GM13976 (cell line): ENCODE measurements around the gene PRR27.
"Not testable (repeated sequence)": the region's sequence is repeated elsewhere in the genome, so short reads cannot be mapped to it uniquely, and the experiment has no call there.

ENCODE experiments used
- DNase-seq: peaks from one replicate; pipeline ENCODE4 v3.0.0; 2012; ENCODE audit warnings: low spot score
- in situ Hi-C: fragments of 300-500 bp; cut with MboI; formaldehyde crosslinking; loops from one replicate; pipeline ENCODE4 v1.12.0; 2022; ENCODE audit warnings: low sequenced_read_pairs, mixed read lengths, inconsistent platforms; ENCODE audit not compliant: unreplicated experiment
- TF ChIP-seq, protein P1 (sequence below): IDR thresholded peaks from 2 replicates; pipeline ENCODE4 v1.5.1; 2012; ENCODE audit warnings: borderline replicate concordance, mild to moderate bottlenecking; ENCODE audit not compliant: insufficient read depth; ENCODE audit errors: extremely low read depth, missing control alignments, control extremely low read depth

PRR27 gene

DNA sequence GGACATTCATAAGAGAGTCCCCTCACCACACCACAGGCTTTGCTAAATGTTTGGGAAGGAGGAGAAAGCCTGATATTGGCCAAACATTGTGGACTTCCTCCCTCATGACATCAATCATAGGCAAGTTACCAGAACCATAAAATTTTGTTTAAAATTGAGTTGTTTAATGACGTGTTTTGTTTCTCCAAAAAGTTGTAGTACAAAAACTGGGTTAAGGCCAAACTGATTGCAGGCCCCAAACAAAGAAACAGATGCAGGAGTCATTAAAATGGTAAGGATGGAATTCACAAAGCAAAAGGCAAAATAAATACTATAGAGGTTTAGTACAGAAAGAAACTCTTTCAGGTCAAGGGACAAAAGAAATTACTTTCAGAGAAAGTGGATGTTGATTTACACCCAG, 37.6 kb downstream of the PRR27 start:
- no peak for DNase-seq
- TF ChIP-seq, protein P1, sequence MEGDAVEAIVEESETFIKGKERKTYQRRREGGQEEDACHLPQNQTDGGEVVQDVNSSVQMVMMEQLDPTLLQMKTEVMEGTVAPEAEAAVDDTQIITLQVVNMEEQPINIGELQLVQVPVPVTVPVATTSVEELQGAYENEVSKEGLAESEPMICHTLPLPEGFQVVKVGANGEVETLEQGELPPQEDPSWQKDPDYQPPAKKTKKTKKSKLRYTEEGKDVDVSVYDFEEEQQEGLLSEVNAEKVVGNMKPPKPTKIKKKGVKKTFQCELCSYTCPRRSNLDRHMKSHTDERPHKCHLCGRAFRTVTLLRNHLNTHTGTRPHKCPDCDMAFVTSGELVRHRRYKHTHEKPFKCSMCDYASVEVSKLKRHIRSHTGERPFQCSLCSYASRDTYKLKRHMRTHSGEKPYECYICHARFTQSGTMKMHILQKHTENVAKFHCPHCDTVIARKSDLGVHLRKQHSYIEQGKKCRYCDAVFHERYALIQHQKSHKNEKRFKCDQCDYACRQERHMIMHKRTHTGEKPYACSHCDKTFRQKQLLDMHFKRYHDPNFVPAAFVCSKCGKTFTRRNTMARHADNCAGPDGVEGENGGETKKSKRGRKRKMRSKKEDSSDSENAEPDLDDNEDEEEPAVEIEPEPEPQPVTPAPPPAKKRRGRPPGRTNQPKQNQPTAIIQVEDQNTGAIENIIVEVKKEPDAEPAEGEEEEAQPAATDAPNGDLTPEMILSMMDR, result no peak
- in situ Hi-C loops, result loop anchor here (25.0 kb wide), 1 partner anchor 321 kb away; the partner anchor contains the start of gene AMTN

DNA sequence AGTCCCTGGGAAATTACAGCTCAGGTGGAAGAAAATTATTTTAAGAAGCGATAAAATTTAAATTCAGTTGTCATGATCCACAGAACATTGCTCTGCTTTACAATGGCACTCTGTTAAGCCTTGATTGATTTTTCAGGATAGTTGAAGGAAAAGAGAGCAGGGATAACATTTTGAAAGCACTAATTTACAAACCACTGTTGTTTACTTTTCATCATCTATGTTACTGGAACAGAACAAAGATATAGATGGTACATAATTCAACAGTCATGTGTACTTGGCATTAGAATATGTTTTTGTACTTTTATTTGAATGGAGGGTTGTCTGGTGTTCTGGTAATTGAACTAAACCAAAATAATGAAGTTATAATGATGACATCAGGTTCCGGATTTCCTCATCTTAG, 38.9 kb downstream of the PRR27 start:
- in situ Hi-C loops, result loop anchor here (25.0 kb wide), 1 partner anchor 319 kb away; the partner anchor contains the start of gene AMTN
- TF ChIP-seq, protein P1, result no peak
- no peak for DNase-seq

DNA sequence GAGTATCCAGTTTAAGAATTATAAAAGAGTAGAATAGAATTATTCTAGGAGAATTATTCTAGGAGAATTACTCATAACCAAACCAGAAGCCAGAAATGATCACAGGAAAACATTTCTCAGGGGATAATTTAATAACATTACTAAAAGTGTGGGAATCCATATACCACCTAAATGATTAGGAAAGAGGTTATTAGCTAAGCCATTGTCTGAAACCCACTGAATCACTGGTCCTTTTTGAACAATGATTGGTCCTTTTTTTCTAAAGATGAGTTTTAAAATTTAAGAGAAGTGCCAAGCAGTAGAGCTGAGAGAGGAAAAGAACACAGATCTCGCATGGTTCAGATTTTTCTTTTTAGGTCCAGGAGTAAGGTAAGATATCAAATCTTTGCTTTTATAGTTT, 41.4 kb downstream of the PRR27 start, which contains the start of gene ODAM:
Gene ODAM, plus strand, starts transcription at position 301 of the 400 bp plus-strand sequence. CDS start 819 bp downstream, outside the sequence.
- in situ Hi-C loops, result loop anchor here (25.0 kb wide), 1 partner anchor 317 kb away; the partner anchor contains the start of gene AMTN
- DNase-seq, result no peak
- TF ChIP-seq, protein P1, result no peak

DNA sequence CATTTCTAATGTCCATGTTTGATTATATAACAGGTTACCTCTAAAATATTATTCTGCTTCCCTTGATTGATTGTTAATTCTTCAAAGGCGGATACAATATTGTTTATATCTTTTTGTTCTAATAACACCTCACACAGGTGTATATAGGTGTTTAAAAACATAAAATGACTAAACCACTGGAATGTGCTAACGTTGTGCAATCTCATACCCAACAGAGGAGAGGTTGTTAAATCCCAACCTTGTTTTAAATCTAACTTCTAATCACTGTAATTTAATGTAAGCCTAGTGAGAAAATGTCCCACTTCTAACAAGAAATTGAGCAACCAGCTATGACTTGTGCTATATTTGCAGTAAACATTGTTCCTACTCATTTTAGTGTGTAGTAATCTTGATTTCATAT, 42.8 kb downstream of the PRR27 start:
- in situ Hi-C loops, result loop anchor here (25.0 kb wide), 1 partner anchor 315 kb away; the partner anchor contains the start of gene AMTN
- no peak for DNase-seq
- TF ChIP-seq, protein P1, result no peak

DNA sequence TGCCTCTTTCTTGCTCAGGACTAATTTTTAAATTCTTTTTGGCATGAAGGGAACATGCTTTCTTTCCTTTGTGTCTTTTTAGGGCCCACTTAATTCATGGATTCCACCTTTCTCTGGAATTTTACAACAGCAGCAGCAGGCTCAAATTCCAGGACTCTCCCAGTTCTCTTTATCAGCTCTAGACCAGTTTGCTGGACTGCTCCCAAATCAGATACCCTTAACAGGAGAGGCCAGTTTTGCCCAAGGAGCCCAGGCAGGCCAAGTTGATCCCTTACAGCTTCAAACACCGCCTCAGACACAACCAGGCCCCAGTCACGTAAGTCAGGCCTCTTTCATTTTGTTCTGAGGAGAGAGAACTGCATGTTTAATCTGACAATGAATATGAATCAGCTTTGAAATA, 43.8 kb downstream of the PRR27 start:
- TF ChIP-seq, protein P1, result no peak
- in situ Hi-C loops, result loop anchor here (25.0 kb wide), 1 partner anchor 314 kb away; the partner anchor contains the start of gene AMTN
- no peak for DNase-seq

DNA sequence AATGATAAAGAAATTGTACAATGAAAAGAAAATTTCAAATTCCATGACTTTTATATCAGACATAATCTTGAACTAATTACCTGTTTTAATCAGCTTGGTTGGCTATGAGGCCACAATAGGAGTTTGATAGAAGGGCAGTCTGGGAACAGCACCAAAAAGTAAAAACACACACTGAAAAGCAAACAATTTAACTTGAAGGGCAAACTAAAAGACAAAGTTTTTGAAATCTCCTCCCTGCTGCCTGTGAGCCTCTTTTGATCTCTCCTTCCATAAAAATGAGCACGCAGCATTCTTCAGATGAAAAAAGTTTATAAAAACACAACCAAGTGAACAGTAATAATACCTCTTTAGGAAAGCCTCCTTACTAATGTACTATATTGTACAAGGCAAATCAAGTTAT, 49.6 kb downstream of the PRR27 start:
- in situ Hi-C loops, result no loop called here
- TF ChIP-seq, protein P1, result no peak
- DNase-seq, result no peak

DNA sequence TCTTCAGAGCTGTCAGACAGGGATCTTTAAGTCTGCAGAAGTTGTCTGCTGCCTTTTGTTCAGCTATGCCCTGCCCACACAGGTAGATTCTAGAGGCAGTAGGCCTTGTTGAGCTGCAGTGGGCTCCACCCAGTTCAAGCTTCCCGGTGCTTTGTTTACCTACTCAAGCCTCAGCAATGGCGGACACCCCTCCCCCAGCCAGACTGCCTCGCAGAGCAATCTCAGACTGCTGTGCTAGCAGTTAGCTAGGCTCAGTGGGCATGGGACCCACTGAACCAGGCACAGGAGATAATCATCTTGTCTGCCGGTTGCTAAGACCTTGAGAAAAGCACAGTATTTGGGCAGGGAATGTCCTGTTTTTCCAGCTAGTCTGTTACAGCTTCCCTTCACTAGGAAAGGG, 58.7 kb downstream of the PRR27 start:
- DNase-seq, in situ Hi-C loops: not testable (repeated sequence)
